RWPE2 (cell line): ENCODE data around the gene MAG.

Source experiments
- ATAC-seq: fragments of 200-7000 bp; cut with Tn5 transposase; 3 replicates; pipeline ENCODE4 v1.9.1; 2021; ENCODE audit warnings: low read depth
- DNase-seq: peaks from one replicate; pipeline ENCODE4 v3.0.0-alpha.2; 2020; ENCODE audit warnings: low spot score
- H3K27ac ChIP-seq: fragments of 450-650 bp; 2 replicates; pipeline ENCODE4 v1.5.1; 2017; ENCODE audit warnings: mild to moderate bottlenecking; ENCODE audit not compliant: poor library complexity, severe bottlenecking
- H3K27me3 ChIP-seq: fragments of 250-450 bp; sonication (Bioruptor Pico); 2 replicates; pipeline ENCODE4 v1.5.1; 2021; ENCODE audit warnings: mild to moderate bottlenecking, moderate library complexity; ENCODE audit not compliant: insufficient read depth, poor library complexity, severe bottlenecking
- H3K36me3 ChIP-seq: fragments of 250-450 bp; sonication (Bioruptor Pico); 2 replicates; pipeline ENCODE4 v1.5.1; 2020; ENCODE audit warnings: low read depth, mild to moderate bottlenecking, moderate library complexity
- H3K4me1 ChIP-seq: fragments of 250-450 bp; sonication (Bioruptor Pico); 2 replicates; pipeline ENCODE4 v1.5.1; 2021; ENCODE audit warnings: mild to moderate bottlenecking, moderate library complexity; ENCODE audit not compliant: insufficient read depth, poor library complexity, severe bottlenecking
- H3K4me3 ChIP-seq: fragments of 250-450 bp; sonication (Bioruptor Pico); 2 replicates; pipeline ENCODE4 v1.5.1; 2021; ENCODE audit warnings: mild to moderate bottlenecking, moderate library complexity; ENCODE audit not compliant: severe bottlenecking
- H3K9me3 ChIP-seq: fragments of 250-450 bp; sonication (Bioruptor Pico); 2 replicates; pipeline ENCODE4 v1.5.1; 2021; ENCODE audit warnings: mild to moderate bottlenecking, moderate library complexity; ENCODE audit not compliant: severe bottlenecking
- TF ChIP-seq, protein P1 (sequence below): fragments of 450-650 bp; IDR thresholded peaks from one replicate; pipeline ENCODE4 v1.5.1; 2017; ENCODE audit warnings: mild to moderate bottlenecking, moderate library complexity; ENCODE audit not compliant: poor library complexity, severe bottlenecking

The MAG gene

DNA sequence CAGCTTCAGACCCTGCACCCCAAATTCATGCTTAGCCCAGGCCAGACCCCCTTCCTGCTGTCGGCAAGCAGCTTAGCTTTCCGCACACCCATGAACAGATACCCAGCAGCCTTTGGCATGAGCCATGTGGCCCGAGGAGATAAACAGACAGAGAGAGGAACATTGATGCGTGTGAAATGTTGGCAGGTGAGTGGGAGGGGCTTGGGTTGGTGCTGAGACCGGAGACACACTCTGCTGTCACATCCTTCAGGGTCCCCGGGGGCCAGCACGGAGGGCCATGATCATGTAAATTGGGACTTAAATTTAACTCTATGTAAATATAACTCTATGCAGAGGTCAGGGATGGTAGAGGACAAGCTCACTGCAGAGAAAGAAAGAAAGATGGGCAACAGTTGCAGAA, 38.5 kb downstream of the MAG start:
- H3K9me3 ChIP-seq: no peaks in the 10 kb centered on the region
- TF ChIP-seq, protein P1, sequence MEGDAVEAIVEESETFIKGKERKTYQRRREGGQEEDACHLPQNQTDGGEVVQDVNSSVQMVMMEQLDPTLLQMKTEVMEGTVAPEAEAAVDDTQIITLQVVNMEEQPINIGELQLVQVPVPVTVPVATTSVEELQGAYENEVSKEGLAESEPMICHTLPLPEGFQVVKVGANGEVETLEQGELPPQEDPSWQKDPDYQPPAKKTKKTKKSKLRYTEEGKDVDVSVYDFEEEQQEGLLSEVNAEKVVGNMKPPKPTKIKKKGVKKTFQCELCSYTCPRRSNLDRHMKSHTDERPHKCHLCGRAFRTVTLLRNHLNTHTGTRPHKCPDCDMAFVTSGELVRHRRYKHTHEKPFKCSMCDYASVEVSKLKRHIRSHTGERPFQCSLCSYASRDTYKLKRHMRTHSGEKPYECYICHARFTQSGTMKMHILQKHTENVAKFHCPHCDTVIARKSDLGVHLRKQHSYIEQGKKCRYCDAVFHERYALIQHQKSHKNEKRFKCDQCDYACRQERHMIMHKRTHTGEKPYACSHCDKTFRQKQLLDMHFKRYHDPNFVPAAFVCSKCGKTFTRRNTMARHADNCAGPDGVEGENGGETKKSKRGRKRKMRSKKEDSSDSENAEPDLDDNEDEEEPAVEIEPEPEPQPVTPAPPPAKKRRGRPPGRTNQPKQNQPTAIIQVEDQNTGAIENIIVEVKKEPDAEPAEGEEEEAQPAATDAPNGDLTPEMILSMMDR: no peak
- H3K4me3 ChIP-seq: no peak overlapping the region
- no peak for ATAC-seq
- no peak for DNase-seq
- H3K36me3 ChIP-seq: no peaks in the 10 kb centered on the region
- H3K4me1 ChIP-seq: no peaks in the 10 kb centered on the region
- no peak overlapping the region for H3K27ac ChIP-seq
- H3K27me3 ChIP-seq: no peaks in the 10 kb centered on the region

DNA sequence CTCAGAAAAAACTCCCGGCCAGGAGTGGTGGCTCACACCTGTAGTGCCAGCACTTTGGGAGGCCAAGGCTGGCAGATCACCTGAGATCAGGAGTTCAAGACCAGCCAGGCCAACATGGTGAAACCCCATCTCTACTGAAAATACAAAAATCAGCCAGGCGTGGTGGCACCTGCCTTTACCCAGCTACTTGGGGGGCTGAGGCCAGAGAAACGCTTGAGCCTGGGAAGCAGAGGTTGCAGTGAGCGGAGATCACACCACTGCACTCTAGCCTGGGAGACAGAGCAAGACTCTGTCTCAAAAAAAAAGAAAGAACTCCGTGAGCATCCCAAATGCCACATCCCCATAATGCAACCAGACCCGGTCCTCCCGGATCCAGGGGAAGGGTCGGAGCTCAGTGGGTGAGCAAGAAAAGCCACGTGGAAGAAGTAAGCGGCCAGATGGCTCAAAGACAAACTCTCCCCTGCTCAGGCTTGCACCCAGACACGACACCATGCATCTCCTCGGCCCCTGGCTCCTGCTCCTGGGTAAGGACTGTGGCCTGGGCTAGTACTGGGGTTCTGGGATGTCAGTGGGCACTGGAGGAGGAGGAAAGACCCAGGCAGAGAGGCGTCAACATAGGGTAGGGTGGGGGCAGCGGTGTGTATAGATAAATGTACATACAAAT, 39.7 kb downstream of the MAG start:
- ATAC-seq (no peak), DNase-seq (no peak)
- Histone ChIP-seq H3K36me3 (no peaks in the 10 kb centered on the region), H3K4me3 (no peak overlapping the region), H3K27me3 (no peaks in the 10 kb centered on the region), H3K27ac (no peak overlapping the region), H3K4me1 (no peaks in the 10 kb centered on the region), H3K9me3 (no peaks in the 10 kb centered on the region)
- TF ChIP-seq, protein P1: no peak

DNA sequence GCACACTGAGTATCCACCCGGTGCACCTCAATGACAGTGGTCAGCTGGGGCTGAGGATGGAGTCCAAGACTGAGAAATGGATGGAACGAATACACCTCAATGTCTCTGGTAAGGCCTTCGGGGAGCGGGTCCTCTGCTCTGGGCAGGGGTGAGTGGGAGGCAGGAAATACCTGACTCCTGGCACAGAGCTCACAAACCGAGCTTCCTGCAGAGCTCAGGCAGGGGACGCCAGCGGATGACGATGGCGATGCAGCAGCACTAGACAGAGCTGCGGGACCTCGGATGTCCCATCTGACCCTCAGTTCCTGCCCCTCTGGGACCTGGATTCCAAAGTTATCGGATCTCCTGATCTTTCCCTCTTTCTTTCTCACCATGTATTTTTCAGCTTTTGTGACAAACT, 40.9 kb downstream of the MAG start:
- TF ChIP-seq, protein P1: no peak
- H3K27ac ChIP-seq: no peak overlapping the region
- no peaks in the 10 kb centered on the region for H3K36me3 ChIP-seq
- H3K4me3 ChIP-seq: no peak overlapping the region
- no peaks in the 10 kb centered on the region for H3K4me1 ChIP-seq
- ATAC-seq (no peak), DNase-seq (no peak)
- no peaks in the 10 kb centered on the region for H3K27me3 ChIP-seq
- no peaks in the 10 kb centered on the region for H3K9me3 ChIP-seq

DNA sequence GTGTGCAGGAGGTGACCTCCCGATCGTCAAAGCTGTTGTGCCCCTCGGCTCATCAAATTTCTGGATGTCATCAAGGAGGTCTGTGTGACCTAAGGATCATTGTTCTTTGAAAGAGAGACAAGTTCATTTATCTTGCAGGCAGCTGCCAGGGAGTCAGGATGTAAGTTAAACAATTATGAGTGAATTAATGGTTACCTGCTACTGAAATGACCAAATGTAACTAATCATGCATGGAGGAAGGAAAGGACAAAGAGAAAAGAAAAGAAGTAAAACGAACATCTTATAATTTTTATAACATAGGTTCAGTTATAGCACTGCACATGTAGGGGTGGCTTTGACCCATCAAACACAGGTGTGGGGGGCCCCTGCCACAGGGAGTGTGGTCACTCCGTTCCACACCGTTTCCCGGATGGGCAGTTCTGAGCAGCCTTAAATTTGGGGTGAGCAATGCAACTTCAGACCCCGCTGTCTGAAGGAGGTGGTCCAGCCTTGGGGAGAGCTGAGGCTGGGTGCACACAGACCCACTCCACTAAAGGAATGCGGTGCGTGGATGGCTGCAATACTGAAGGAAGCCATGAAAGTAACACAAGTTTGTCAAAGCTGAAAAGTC, 42.3 kb downstream of the MAG start:
- no peaks in the 10 kb centered on the region for H3K27me3 ChIP-seq
- no peak for ATAC-seq
- H3K36me3 ChIP-seq: no peaks in the 10 kb centered on the region
- no peak overlapping the region for H3K27ac ChIP-seq
- no peak overlapping the region for H3K4me3 ChIP-seq
- H3K9me3 ChIP-seq: no peaks in the 10 kb centered on the region
- no peaks in the 10 kb centered on the region for H3K4me1 ChIP-seq
- no peak for DNase-seq
- TF ChIP-seq, protein P1: no peak
